ENCODE results near the gene ACTL6B. TPM values are rescaled to one million over a fixed set of nuclear protein-coding genes. Genes with fewer than 3 reads are reported as not detected.

The ACTL6B gene
- polyA plus RNA-seq, 1 experiment = not detected

DNA sequence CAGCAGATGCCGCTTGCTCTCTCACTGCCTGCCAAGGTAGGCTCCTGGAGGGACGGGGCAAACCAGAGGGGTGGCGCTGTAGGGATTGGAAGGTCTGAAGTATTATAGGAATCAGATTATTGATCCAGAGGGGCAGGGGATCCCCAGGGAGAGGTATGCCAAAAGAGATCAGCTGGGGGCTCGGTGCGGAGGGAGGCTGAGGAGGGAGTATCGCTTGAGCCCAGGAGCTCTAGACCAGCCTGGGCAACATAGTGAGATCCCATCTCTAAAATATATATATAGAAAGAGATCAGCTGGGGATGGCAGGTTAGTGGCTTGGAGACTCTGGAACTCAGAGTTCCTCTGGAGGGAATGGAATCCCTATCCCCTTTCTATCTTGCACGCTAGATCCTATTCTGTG lies 61.1 kb downstream of the ACTL6B start:
- H3K36me3 ChIP-seq (ENCODE audit: control insufficient read depth, insufficient read depth, low read length) = no peaks in the 10 kb centered on the region
- DNase-seq (ENCODE audit: low read depth) = no peak
- CTCF ChIA-PET = interaction anchor here (0.6 to 1.6 kb wide), 3 partner anchors 8 to 144 kb away, joined by 3 to 4 read pairs (median 3); partner anchors contain the start of gene FBXO24
- no peak for TF ChIP-seq CTCF (IDR thresholded peaks at IDR 0.05; ENCODE audit: insufficient read depth, low read depth, low read length)
- POLR2A ChIA-PET = no interaction called here
- H3K4me3 ChIP-seq (ENCODE audit: low read depth, low read length) = no peak overlapping the region
- no peaks in the 10 kb centered on the region for H3K27me3 ChIP-seq (ENCODE audit: control insufficient read depth, insufficient read depth, low read length)

Other genes starting within 250 kb of the ACTL6B start
- gene ZCWPW1, start 227.7 kb downstream of the ACTL6B start, polyA plus RNA-seq (2011; rRNA removed) = 2.2 and 2.8 TPM in 2 replicates
- gene MEPCE, start 226.6 kb downstream of the ACTL6B start, polyA plus RNA-seq (2011; rRNA removed) = 15.7 and 19.1 TPM in 2 replicates
- gene PPP1R35, start 220.0 kb downstream of the ACTL6B start, polyA plus RNA-seq (2011; rRNA removed) = 10.6 and 13.1 TPM in 2 replicates
- gene SPACDR, start 192.2 kb downstream of the ACTL6B start, polyA plus RNA-seq (2011; rRNA removed) = 0.21 and 0.32 TPM in 2 replicates
- 9.7 and 20.7 TPM in 2 replicates for gene TSC22D4, start 177.2 kb downstream of the ACTL6B start, polyA plus RNA-seq (2011; rRNA removed)
- 0.10 and 0.15 TPM in 2 replicates for gene NYAP1, start 172.5 kb downstream of the ACTL6B start, polyA plus RNA-seq (2011; rRNA removed)
- 6.3 and 10.9 TPM in 2 replicates for gene AGFG2, start 117.2 kb downstream of the ACTL6B start, polyA plus RNA-seq (2011; rRNA removed)
- gene SAP25, start 82.5 kb downstream of the ACTL6B start, polyA plus RNA-seq (2011; rRNA removed) = 0.20 and 0.34 TPM in 2 replicates
- gene LRCH4, start 70.3 kb downstream of the ACTL6B start, polyA plus RNA-seq (2011; rRNA removed) = 9.1 and 20.0 TPM in 2 replicates
- gene FBXO24, start 70.1 kb downstream of the ACTL6B start, polyA plus RNA-seq (2011; rRNA removed) = 0.33 and 0.40 TPM in 2 replicates
- gene PCOLCE, start 54.1 kb downstream of the ACTL6B start, polyA plus RNA-seq (2011; rRNA removed) = 173 and 433 TPM in 2 replicates
- 5.2 and 15.0 TPM in 2 replicates for gene MOSPD3, start 43.9 kb downstream of the ACTL6B start, polyA plus RNA-seq (2011; rRNA removed)
- gene TFR2, start 14.9 kb downstream of the ACTL6B start, polyA plus RNA-seq (2011; rRNA removed) = 0.49 and 0.72 TPM in 2 replicates
- 87.4 and 172 TPM in 2 replicates for gene GNB2, start 17.3 kb upstream of the ACTL6B start, polyA plus RNA-seq (2011; rRNA removed)
- 5.7 and 7.6 TPM in 2 replicates for gene GIGYF1, start 37.8 kb upstream of the ACTL6B start, polyA plus RNA-seq (2011; rRNA removed)
- gene POP7, start 49.7 kb upstream of the ACTL6B start, polyA plus RNA-seq (2011; rRNA removed) = 24.5 and 35.2 TPM in 2 replicates
- not detected in 2 replicates for gene EPO, start 64.0 kb upstream of the ACTL6B start, polyA plus RNA-seq (2011; rRNA removed)
- gene ZAN, start 77.1 kb upstream of the ACTL6B start, polyA plus RNA-seq (2011; rRNA removed) = not detected in 2 replicates
- gene EPHB4, start 171.1 kb upstream of the ACTL6B start, polyA plus RNA-seq (2011; rRNA removed) = 23.8 and 30.5 TPM in 2 replicates
- 14.2 and 23.1 TPM in 2 replicates for gene SLC12A9, start 196.3 kb upstream of the ACTL6B start, polyA plus RNA-seq (2011; rRNA removed)
- gene TRIP6, start 210.9 kb upstream of the ACTL6B start, polyA plus RNA-seq (2011; rRNA removed) = 70.3 and 105 TPM in 2 replicates
- gene SRRT, start 218.7 kb upstream of the ACTL6B start, polyA plus RNA-seq (2011; rRNA removed) = 37.4 and 47.1 TPM in 2 replicates
- 1.1 and 2.0 TPM in 2 replicates for gene UFSP1, start 233.3 kb upstream of the ACTL6B start, polyA plus RNA-seq (2011; rRNA removed)
- 0.05 and 0.22 TPM in 2 replicates for gene ACHE, start 239.4 kb upstream of the ACTL6B start, polyA plus RNA-seq (2011; rRNA removed)

Measured in BJ (cell line).